HepG2 (cell line): ENCODE data around the gene LSR. TPM values are rescaled to one million over a fixed set of nuclear protein-coding genes. Genes with fewer than 3 reads are reported as not detected.

Experiments used
- CREM ChIP-seq, 2 experiments: sonication (generic) in 1 of 2; formaldehyde crosslinking in 1 of 2; IDR thresholded peaks; 2 replicates each; pipeline versions ENCODE4 v1.4.0 to v1.6.1; 2016 to 2020; ENCODE audit warnings: antibody characterized with exemption in 1 of 2, mild to moderate bottlenecking in 1 of 2, missing genetic modification reagents in 1 of 2
- EHMT2 ChIP-seq: fragments of 200-600 bp; sonication (generic); IDR thresholded peaks from 2 replicates; pipeline ENCODE4 v1.7.0; 2017; ENCODE audit warnings: antibody characterized with exemption, low read depth, low read length, borderline replicate concordance
- ESRRA ChIP-seq: sonication (generic); formaldehyde crosslinking; IDR thresholded peaks from 2 replicates; pipeline ENCODE4 v1.5.1; 2020; ENCODE audit warnings: mild to moderate bottlenecking, low read depth, missing genetic modification reagents
- KMT2B ChIP-seq: IDR thresholded peaks from 2 replicates; pipeline ENCODE4 v1.6.1; 2016; ENCODE audit warnings: missing genetic modification reagents, missing compliant biosample characterization
- NCOR1 ChIP-seq: fragments of 200-600 bp; sonication (generic); IDR thresholded peaks from 2 replicates; pipeline ENCODE4 v1.7.0; 2017; ENCODE audit warnings: antibody characterized with exemption, low read length, borderline replicate concordance
- NFIB ChIP-seq: sonication (generic); formaldehyde crosslinking; IDR thresholded peaks from 2 replicates; pipeline ENCODE4 v1.9.0; 2021; ENCODE audit warnings: missing genetic modification reagents, mild to moderate bottlenecking, borderline replicate concordance
- NR2F2 ChIP-seq: IDR thresholded peaks from 2 replicates; pipeline ENCODE4 v1.6.1; 2012; ENCODE audit warnings: low read depth, inconsistent platforms, borderline replicate concordance
- RAD51 ChIP-seq: fragments of 450-650 bp; IDR thresholded peaks from 2 replicates; pipeline ENCODE4 v1.6.1; 2016; ENCODE audit warnings: borderline replicate concordance
- RBFOX2 ChIP-seq: fragments of 200-400 bp; formaldehyde crosslinking; IDR thresholded peaks from 2 replicates; pipeline ENCODE4 v1.6.1; 2017; ENCODE audit warnings: low read depth, mild to moderate bottlenecking, low read length
- SALL2 ChIP-seq: sonication (generic); formaldehyde crosslinking; IDR thresholded peaks from 2 replicates; pipeline ENCODE4 v1.8.1; 2023; ENCODE audit warnings: mild to moderate bottlenecking, missing genetic modification reagents, inconsistent platforms
- SIN3A ChIP-seq: IDR thresholded peaks from 2 replicates; pipeline ENCODE4 v1.6.1; 2011; ENCODE audit warnings: low read depth, mild to moderate bottlenecking, control low read depth, low read length, borderline replicate concordance
- SP5 ChIP-seq: IDR thresholded peaks from 2 replicates; pipeline ENCODE4 v1.6.1; 2016; ENCODE audit warnings: low read depth, borderline replicate concordance
- ZNF24 ChIP-seq: fragments of 450-650 bp; IDR thresholded peaks from 2 replicates; pipeline ENCODE4 v1.6.1; 2017; ENCODE audit warnings: antibody characterized with exemption, mild to moderate bottlenecking
- ZNF460 ChIP-seq: sonication (generic); formaldehyde crosslinking; IDR thresholded peaks from 2 replicates; pipeline ENCODE4 v1.5.1; 2020; ENCODE audit warnings: missing genetic modification reagents, mild to moderate bottlenecking, borderline replicate concordance
- polyA plus RNA-seq, 8 experiments: library from polyadenylated mRNA; depleted of rRNA in 3 of 8; stranded (reverse) in 7 of 8; unstranded in 1 of 8; fragments of >200 nt; fragmentation: Illumina TruSeq in 4 of 8; extraction: Trizol in 4 of 8; gene quantifications; 2 replicates each; pipeline versions ENCODE4 v1.2.1 to v1.2.3, GENCODE V29; 2011 to 2016; ENCODE audit warnings: low read depth in 4 of 8, missing spikeins in 1 of 8, mixed read lengths in 1 of 8; ENCODE audit not compliant: insufficient read depth in 1 of 8
- total RNA-seq, 5 experiments: library from RNA; depleted of rRNA; stranded (reverse); fragments of >200 nt; fragmentation: Illumina TruSeq; extraction: Trizol; gene quantifications; 2 replicates each; pipeline ENCODE4 v1.2.3, GENCODE V29; 2016; ENCODE audit warnings: low read depth in 1 of 5
- TF ChIP-seq, protein P1 (sequence below): sonication (generic); formaldehyde crosslinking; IDR thresholded peaks from 2 replicates; pipeline ENCODE4 v1.4.0; 2020; ENCODE audit warnings: missing genetic modification reagents
- TF ChIP-seq, protein P2 (sequence below): sonication (generic); formaldehyde crosslinking; IDR thresholded peaks from 2 replicates; pipeline ENCODE4 v1.4.0; 2020; ENCODE audit warnings: missing genetic modification reagents, low read depth, mild to moderate bottlenecking, borderline replicate concordance
- TF ChIP-seq, protein P3 (sequence below): sonication (generic); formaldehyde crosslinking; IDR thresholded peaks from 2 replicates; pipeline ENCODE4 v1.5.1; 2020; ENCODE audit warnings: mild to moderate bottlenecking, missing genetic modification reagents
- TF ChIP-seq, protein P4 (sequence below): sonication (generic); formaldehyde crosslinking; IDR thresholded peaks from 2 replicates; pipeline ENCODE4 v1.4.0; 2020; ENCODE audit warnings: mild to moderate bottlenecking, missing genetic modification reagents
- TF ChIP-seq, protein P5 (sequence below): conservative IDR thresholded peaks from 2 replicates; pipeline ENCODE4 v1.6.1; 2018; ENCODE audit warnings: missing genetic modification reagents
- TF ChIP-seq, protein P6 (sequence below): sonication (generic); formaldehyde crosslinking; IDR thresholded peaks from 2 replicates; pipeline ENCODE4 v1.4.0; 2020; ENCODE audit warnings: missing genetic modification reagents

LSR gene
- total and polyA plus RNA-seq, 2 of the 13 experiments (the other 11 are each of a cell fraction or from before 2014, with no cell fraction given), result 29.2 to 79.2 TPM

DNA sequence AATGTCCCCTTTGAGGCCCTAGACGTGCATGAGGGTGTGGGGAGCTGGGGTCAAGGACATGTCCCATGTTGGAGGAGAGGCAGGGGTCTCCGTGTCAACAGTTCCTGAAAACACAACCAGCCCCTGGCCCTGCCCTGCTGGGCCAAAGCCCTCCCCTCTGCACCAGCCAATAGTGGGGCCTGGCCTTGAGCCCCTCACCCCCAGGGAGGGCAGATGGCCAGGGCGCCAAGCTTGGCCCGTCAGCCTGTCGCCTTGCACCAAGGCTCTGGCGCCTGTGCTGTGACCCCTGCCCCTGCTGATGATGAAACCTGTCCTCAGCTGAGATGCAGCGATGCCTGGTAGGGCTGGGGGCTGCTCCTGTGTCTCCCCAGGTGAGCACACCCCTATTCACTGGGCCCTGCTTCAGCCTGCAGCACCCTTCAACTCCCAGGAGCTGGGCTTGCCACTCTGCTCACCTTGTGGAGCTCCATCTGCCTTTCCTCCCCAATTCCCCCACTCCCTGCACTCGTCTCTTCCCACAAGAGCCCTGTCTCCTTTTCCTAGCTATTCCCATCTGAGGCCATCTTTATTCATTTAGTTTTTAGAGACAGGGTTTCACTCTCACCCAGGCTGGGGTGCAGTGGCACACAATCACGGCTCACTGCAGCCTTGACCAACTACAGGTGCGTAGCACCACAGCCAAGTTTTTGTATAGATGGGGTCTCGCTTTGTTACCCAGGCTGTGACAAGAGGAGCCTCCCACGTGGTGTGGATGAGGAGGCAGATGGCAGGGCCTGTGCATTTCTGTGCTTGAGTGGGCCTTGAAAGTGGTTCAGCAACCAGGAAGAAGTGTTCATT lies 31.4 kb downstream of the LSR start (continued):
- TF ChIP-seq, protein P1, sequence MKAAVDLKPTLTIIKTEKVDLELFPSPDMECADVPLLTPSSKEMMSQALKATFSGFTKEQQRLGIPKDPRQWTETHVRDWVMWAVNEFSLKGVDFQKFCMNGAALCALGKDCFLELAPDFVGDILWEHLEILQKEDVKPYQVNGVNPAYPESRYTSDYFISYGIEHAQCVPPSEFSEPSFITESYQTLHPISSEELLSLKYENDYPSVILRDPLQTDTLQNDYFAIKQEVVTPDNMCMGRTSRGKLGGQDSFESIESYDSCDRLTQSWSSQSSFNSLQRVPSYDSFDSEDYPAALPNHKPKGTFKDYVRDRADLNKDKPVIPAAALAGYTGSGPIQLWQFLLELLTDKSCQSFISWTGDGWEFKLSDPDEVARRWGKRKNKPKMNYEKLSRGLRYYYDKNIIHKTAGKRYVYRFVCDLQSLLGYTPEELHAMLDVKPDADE (CRISPR knock-in tag), result no peak
- TF ChIP-seq, protein P2, sequence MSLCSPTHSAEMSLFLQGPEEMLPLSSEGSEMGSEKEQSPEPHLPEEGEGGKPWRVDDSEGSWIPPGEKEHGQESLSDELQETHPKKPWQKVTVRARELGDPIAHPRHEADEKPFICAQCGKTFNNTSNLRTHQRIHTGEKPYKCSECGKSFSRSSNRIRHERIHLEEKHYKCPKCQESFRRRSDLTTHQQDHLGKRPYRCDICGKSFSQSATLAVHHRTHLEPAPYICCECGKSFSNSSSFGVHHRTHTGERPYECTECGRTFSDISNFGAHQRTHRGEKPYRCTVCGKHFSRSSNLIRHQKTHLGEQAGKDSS (CRISPR knock-in tag), result peak; percentile 76; the same call in 1 of the 2 replicates
- peak; percentile 56; the same call in 1 of the 2 replicates for TF ChIP-seq ESRRA
- no peak for TF ChIP-seq RAD51
- peak; percentile 52; the same call in 1 of the 2 replicates for TF ChIP-seq RBFOX2
- TF ChIP-seq, protein P3, sequence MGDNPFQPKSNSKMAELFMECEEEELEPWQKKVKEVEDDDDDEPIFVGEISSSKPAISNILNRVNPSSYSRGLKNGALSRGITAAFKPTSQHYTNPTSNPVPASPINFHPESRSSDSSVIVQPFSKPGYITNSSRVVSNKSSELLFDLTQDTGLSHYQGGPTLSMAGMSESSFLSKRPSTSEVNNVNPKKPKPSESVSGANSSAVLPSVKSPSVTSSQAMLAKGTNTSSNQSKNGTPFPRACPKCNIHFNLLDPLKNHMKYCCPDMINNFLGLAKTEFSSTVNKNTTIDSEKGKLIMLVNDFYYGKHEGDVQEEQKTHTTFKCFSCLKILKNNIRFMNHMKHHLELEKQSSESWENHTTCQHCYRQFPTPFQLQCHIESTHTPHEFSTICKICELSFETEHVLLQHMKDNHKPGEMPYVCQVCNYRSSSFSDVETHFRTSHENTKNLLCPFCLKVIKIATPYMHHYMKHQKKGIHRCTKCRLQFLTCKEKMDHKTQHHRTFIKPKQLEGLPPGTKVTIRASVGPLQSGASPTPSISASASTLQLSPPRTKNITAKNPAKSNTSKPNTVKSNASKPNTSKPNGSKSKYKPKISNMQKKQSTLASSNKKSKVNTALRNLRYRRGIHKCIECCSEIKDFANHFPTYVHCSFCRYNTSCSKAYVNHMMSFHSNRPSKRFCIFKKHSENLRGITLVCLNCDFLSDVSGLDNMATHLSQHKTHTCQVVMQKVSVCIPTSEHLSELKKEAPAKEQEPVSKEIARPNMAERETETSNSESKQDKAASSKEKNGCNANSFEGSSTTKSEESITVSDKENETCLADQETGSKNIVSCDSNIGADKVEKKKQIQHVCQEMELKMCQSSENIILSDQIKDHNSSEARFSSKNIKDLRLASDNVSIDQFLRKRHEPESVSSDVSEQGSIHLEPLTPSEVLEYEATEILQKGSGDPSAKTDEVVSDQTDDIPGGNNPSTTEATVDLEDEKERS (CRISPR knock-in tag), result no peak
- no peak for TF ChIP-seq ZNF24
- no peak for TF ChIP-seq ZNF460
- peak; percentile 88; the same call in 1 of the 2 replicates for TF ChIP-seq NCOR1
- peak; percentile 55; the same call in 1 of the 2 replicates for TF ChIP-seq CREM (IDR thresholded peaks at IDR 0.05)
- TF ChIP-seq CREM (CRISPR knock-in tag; IDR thresholded peaks at IDR 0.05), result no peak
- TF ChIP-seq, protein P4, sequence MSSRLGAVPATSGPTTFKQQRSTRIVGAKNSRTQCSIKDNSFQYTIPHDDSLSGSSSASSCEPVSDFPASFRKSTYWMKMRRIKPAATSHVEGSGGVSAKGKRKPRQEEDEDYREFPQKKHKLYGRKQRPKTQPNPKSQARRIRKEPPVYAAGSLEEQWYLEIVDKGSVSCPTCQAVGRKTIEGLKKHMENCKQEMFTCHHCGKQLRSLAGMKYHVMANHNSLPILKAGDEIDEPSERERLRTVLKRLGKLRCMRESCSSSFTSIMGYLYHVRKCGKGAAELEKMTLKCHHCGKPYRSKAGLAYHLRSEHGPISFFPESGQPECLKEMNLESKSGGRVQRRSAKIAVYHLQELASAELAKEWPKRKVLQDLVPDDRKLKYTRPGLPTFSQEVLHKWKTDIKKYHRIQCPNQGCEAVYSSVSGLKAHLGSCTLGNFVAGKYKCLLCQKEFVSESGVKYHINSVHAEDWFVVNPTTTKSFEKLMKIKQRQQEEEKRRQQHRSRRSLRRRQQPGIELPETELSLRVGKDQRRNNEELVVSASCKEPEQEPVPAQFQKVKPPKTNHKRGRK (CRISPR knock-in tag), result no peak
- TF ChIP-seq, protein P5, sequence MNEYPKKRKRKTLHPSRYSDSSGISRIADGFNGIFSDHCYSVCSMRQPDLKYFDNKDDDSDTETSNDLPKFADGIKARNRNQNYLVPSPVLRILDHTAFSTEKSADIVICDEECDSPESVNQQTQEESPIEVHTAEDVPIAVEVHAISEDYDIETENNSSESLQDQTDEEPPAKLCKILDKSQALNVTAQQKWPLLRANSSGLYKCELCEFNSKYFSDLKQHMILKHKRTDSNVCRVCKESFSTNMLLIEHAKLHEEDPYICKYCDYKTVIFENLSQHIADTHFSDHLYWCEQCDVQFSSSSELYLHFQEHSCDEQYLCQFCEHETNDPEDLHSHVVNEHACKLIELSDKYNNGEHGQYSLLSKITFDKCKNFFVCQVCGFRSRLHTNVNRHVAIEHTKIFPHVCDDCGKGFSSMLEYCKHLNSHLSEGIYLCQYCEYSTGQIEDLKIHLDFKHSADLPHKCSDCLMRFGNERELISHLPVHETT, result 0 out of 2 replicates have a peak, but pooled peaks have one; percentile 20
- peak; percentile 54; the same call in 1 of the 2 replicates for TF ChIP-seq SP5 (CRISPR knock-in tag)
- TF ChIP-seq EHMT2, result no peak
- TF ChIP-seq KMT2B, result no peak
- no peak for TF ChIP-seq SALL2 (CRISPR knock-in tag)
- no peak; the same call in 1 of the 2 replicates for TF ChIP-seq SIN3A
- peak; percentile 68; the same call in 1 of the 2 replicates for TF ChIP-seq NR2F2
- TF ChIP-seq NFIB (CRISPR knock-in tag), result no peak
- TF ChIP-seq, protein P6, sequence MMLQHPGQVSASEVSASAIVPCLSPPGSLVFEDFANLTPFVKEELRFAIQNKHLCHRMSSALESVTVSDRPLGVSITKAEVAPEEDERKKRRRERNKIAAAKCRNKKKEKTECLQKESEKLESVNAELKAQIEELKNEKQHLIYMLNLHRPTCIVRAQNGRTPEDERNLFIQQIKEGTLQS (CRISPR knock-in tag), result peak; percentile 95
